ENCODE measurements around the gene KLF9. TPM values are rescaled to one million over a fixed set of nuclear protein-coding genes. Genes with fewer than 3 reads are reported as not detected.
A peak's percentile ranks its signal among the peaks of the same experiment; 100 is the strongest.

KLF9 gene
- total and polyA plus RNA-seq, 12 donors = 27.3 to 67.4 (median 39.7) TPM

DNA sequence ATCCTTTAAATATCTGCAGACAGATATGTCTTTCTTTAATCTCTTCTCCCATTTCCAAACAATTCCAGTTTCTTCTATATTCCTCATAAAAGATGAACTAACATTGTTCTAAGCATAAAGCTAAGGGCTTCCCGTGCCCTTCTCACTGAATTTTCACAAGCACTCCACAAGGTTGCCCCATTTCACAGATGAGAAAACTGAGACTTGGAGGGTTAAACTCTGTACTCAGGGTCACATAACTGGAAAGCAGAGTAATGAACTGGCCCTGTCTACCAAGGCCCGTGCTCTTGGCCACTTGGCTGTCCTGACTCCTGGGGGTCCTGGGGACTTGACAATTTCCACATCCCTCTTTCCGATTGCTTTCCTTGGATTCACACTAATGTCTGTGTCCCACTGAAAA, 25.3 kb downstream of the KLF9 start:
- no peaks in the 10 kb centered on the region for H3K9me3 ChIP-seq
- peak overlapping the region in 4 of 10 donors; percentile 16 to 50 (median 40) for H3K27ac ChIP-seq
- no peaks in the 10 kb centered on the region for H3K27me3 ChIP-seq
- H3K36me3 ChIP-seq = peaks cover 0 to 36% (median 16%) of the 10 kb centered on the region in 9 donors
- ATAC-seq (no peak), DNase-seq (no peak)
- WGBS, 2 donors = 73 to 74% methylated on average over 3 of the region's 3 CpGs
- H3K4me3 ChIP-seq = no peak overlapping the region
- peaks cover 36 to 99% (median 69%) of the 10 kb centered on the region in 9 donors for H3K4me1 ChIP-seq
- TF ChIP-seq, protein P1, sequence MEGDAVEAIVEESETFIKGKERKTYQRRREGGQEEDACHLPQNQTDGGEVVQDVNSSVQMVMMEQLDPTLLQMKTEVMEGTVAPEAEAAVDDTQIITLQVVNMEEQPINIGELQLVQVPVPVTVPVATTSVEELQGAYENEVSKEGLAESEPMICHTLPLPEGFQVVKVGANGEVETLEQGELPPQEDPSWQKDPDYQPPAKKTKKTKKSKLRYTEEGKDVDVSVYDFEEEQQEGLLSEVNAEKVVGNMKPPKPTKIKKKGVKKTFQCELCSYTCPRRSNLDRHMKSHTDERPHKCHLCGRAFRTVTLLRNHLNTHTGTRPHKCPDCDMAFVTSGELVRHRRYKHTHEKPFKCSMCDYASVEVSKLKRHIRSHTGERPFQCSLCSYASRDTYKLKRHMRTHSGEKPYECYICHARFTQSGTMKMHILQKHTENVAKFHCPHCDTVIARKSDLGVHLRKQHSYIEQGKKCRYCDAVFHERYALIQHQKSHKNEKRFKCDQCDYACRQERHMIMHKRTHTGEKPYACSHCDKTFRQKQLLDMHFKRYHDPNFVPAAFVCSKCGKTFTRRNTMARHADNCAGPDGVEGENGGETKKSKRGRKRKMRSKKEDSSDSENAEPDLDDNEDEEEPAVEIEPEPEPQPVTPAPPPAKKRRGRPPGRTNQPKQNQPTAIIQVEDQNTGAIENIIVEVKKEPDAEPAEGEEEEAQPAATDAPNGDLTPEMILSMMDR (IDR thresholded peaks at IDR 0.05) = no peak
- intact Hi-C loops (cut with DNase I) = no loop called here

DNA sequence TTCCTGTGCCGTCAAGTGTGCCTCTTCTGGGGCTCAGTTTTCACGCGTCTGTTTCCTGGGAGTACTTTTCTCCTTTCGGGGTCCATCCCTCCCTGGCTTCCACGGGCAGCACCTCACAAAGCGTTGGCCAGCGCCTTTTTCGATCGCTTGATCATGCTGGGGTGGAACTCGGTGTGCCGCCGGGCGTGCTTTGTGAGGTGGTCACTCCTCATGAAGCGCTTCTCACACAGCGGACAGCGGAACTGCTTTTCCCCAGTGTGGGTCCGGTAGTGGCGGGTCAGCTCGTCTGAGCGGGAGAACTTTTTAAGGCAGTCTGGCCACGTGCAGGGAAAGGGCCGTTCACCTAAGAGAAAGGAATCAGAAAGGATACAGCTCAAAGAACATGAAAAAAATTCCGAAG, 26.8 kb downstream of the KLF9 start:
- peaks cover 32 to 98% (median 68%) of the 10 kb centered on the region in 9 donors for H3K4me1 ChIP-seq
- no peak overlapping the region for H3K4me3 ChIP-seq
- no peaks in the 10 kb centered on the region for H3K27me3 ChIP-seq
- DNase-seq (no peak), ATAC-seq (no peak)
- peaks cover 0 to 40% (median 16%) of the 10 kb centered on the region in 9 donors for H3K36me3 ChIP-seq
- no peak overlapping the region for H3K27ac ChIP-seq
- no peaks in the 10 kb centered on the region for H3K9me3 ChIP-seq
- intact Hi-C loops (cut with DNase I) = no loop called here
- TF ChIP-seq, protein P1 (IDR thresholded peaks at IDR 0.05) = no peak
- WGBS, 2 donors = 84 to 88% methylated on average over 23 of the region's 23 CpGs

DNA sequence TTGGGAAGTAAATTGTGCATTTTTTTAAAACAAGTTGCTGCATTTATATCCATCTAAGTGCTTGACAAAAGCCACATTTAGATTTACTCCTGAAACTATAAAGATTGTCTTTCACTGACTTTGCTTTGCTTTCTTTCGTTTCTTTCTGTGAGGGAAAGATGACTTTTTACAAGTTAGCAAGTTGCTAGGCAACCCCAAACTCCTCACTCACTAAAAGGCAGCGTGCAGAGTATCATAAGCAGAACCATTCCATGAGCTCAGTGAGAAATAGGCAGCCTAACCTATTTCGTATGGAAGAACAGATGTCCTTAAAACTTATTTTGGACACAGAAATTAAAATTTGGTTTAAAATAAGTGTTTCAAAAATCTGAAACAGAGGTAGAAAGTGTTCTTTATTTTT, 29.0 kb downstream of the KLF9 start:
- 56 to 60% methylated on average over 3 of the region's 3 CpGs for WGBS, 2 donors
- peaks cover 0 to 40% (median 16%) of the 10 kb centered on the region in 9 donors for H3K36me3 ChIP-seq
- no peaks in the 10 kb centered on the region for H3K9me3 ChIP-seq
- peak overlapping the region in 1 of 10 donors; percentile 2 for H3K27ac ChIP-seq
- no peak overlapping the region for H3K4me3 ChIP-seq
- H3K27me3 ChIP-seq = no peaks in the 10 kb centered on the region
- TF ChIP-seq, protein P1 (IDR thresholded peaks at IDR 0.05) = no peak
- intact Hi-C loops (cut with DNase I) = no loop called here
- peaks cover 12 to 89% (median 47%) of the 10 kb centered on the region in 9 donors for H3K4me1 ChIP-seq
- ATAC-seq (no peak), DNase-seq (no peak)

DNA sequence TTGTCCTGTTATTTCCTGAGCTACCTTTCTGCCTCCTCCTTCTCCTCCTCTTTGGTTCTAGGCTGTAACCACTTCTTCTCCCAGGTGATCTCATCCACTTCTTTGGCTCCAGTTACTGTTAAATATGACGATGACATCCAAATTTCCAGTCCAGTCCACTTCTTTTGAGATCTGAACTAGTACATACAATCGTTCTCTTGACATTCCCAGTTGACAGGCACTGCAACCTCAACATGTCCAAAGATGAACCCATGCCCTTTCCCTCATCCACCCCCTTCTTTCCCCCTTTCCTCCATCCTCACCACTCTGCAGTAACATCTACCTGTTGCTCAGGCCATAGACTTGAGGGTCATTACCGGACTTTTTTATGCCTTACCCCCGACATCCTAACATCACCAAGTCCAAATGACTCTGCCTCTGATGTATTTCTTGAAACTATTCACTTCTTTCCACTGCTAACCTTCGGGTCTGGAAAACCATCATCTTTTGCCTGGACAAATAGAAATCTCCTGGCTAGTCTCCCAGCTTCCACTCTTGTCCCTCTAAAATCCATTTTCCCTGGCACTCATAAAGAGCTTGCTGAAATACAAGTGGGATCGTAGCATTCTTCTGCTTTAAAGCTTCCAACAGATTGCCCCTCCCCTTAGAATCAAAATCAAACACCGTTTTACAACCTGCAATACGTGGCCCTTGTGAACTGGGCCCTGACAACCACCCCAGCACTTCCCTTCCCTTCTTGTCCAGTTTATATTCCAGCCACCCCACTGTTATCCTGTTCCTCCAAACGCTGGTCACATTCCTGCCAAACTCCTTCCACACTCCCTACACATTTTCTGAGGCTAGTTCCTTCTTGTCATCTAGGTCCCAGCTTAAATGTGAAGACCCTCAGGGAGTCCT, 31.5 kb downstream of the KLF9 start:
- ATAC-seq (peak in 4 of 8 donors; percentile 16 to 41 (median 20)), DNase-seq (no peak)
- Histone ChIP-seq H3K4me3 (no peak overlapping the region), H3K27me3 (no peaks in the 10 kb centered on the region), H3K4me1 (peaks cover 3 to 65% (median 33%) of the 10 kb centered on the region in 9 donors), H3K9me3 (no peaks in the 10 kb centered on the region), H3K36me3 (peaks cover 0 to 40% (median 16%) of the 10 kb centered on the region in 9 donors), H3K27ac (peak overlapping the region in 1 of 10 donors; percentile 3)
- 66 to 70% methylated on average over 9 of the region's 9 CpGs for WGBS, 2 donors
- intact Hi-C loops (cut with DNase I) = no loop called here
- TF ChIP-seq, protein P1 (IDR thresholded peaks at IDR 0.05) = no peak
